ENCODE data around the gene ANKRD62.

- no peak for TF ChIP-seq CTCF (IDR thresholded peaks at IDR 0.05)
- TF ChIP-seq POLR2A (IDR thresholded peaks at IDR 0.05) = no peak
Measured at GRCh38 chr18:12102136-12102842, 8.6 kb downstream of the ANKRD62 start.

Data from heart left ventricle (tissue), 13 donors.